Muscle of arm (tissue), 12 donors: ENCODE measurements around the gene UNC45B. TPM values are rescaled to one million over a fixed set of nuclear protein-coding genes. Genes with fewer than 3 reads are reported as not detected.
"Not testable (repeated sequence)": the region's sequence is repeated elsewhere in the genome, so short reads cannot be mapped to it uniquely, and the experiment has no call there.

Experiments
- DNase-seq: peaks from one replicate; pipeline ENCODE4 v3.0.0-alpha.2; 2013
- polyA plus RNA-seq, 12 donors: library from polyadenylated mRNA; unstranded; fragments of 120-200 nt; gene quantifications; one replicate each; pipeline ENCODE4 v1.2.1, GENCODE V29; 2013; ENCODE audit not compliant: insufficient read length in 12 of 12

The UNC45B gene
- polyA plus RNA-seq, 12 donors = 62.4 to 250 (median 193) TPM; not detected in 1

- no peak for DNase-seq
Measured at GRCh38 chr17:35135322-35135721, 12.3 kb upstream of the UNC45B start.

DNA sequence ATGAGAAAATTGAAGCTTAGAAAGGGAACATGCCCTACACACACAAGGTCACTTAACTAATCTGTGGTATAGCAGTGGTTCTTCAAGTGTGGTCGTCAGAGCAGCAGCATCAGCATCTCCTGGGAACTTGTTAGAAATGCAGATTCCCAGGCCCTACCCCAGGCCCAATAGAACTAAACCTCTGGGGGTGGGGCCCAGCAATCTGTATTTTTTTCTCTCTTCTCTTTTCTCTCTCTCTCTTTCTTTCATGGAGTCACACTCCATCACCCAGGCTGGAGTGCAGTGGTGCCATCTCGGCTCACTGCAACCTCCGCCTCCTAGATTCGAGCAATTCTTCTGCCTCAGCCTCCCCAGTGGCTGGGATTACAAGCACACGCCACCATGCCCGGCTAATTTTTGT, 9.4 kb upstream of the UNC45B start:
- DNase-seq = no peak

GRCh38 chr17:35141681-35142466, 5.7 kb upstream of the UNC45B start, which contains the start of gene NLE1:
Gene NLE1 (minus strand): TSS chr17:35142303. CDS start chr17:35142275, 28 bp downstream.
- DNase-seq = peak; percentile 83

- no peak for DNase-seq
Measured at GRCh38 chr17:35142467-35142796, 5.2 kb upstream of the UNC45B start.

- DNase-seq = no peak
Measured at GRCh38 chr17:35144840-35145239, 2.8 kb upstream of the UNC45B start.

GRCh38 chr17:35146214-35146833, 1.3 kb upstream of the UNC45B start:
- DNase-seq = no peak

DNA sequence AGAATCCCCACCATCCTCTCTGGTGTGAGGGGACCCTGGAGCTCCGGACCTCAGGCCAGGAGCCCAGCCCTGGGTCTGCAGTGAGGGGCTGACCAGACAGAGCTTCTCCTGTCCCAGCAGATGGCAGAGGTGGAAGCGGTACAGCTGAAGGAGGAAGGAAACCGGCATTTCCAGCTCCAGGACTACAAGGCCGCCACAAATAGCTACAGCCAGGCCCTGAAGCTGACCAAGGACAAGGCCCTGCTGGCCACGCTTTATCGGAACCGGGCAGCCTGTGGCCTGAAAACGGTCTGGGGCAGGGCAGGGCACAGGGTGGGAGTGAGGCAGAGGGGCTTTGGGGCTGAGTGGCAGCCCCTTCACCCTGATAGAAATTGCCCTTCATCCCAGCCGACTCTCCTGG, 527 bp downstream of the UNC45B start:
- DNase-seq = no peak

- no peak for DNase-seq
Measured at GRCh38 chr17:35149941-35150340, 2.3 kb downstream of the UNC45B start.

DNA sequence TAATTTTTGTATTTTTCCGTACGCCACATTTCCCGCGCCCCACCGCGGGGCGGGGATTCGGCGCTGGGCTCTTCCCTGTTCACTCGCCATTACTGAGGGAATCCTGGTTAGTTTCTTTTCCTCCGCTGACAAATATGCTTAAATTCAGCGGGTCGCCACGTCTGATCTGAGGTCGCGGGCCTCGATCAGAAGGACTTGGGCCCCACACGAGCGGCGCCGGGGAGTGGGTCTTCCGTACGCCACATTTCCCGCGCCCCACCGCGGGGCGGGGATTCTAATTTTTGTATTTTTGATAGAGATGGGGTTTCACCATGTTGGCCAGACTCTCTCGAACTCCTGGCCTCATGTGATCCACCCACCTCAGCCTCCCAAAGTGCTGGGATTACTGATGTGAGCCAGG, 3.5 kb downstream of the UNC45B start:
- DNase-seq = not testable (repeated sequence)

GRCh38 chr17:35152421-35153140, 5.0 kb downstream of the UNC45B start:
- no peak for DNase-seq

GRCh38 chr17:35154196-35155165, 6.9 kb downstream of the UNC45B start:
- DNase-seq = no peak

DNA sequence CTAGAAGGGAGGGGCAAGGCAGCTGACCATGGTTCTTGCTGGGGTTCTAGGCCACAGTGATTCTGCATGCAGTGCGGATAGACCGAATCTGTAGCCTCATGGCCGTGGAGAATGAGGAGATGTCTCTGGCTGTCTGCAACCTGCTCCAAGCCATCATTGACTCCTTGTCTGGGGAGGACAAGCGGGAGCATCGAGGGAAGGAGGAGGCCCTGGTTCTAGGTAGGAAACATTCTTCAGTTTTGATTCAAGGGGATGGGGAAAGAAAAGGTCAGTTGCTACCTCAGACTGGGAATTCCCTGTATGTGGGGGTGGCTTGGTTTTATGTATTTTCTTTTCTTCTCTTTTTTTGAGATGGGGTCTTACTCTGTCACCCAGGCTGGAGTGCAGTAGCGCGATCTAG, 7.6 kb downstream of the UNC45B start:
- DNase-seq = no peak

DNA sequence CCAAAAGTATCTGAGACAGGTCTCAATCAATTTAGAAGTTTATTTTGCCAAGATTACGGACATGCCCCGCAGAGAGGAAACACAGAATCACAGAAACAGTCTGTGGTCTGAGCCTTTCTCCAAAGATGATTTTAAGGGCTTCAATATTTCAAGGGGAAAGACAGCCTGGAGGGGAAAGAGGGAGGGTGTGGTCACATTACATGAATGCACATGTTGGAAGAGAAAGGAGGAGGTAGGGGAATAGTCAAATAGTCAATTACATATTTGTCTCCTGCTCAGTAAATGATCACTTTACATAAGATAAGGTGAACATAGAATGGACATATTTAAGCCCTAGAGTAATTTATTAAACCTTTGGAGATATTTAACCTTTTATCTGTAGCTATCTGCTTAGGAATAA, 12.3 kb downstream of the UNC45B start:
- DNase-seq = no peak

DNA sequence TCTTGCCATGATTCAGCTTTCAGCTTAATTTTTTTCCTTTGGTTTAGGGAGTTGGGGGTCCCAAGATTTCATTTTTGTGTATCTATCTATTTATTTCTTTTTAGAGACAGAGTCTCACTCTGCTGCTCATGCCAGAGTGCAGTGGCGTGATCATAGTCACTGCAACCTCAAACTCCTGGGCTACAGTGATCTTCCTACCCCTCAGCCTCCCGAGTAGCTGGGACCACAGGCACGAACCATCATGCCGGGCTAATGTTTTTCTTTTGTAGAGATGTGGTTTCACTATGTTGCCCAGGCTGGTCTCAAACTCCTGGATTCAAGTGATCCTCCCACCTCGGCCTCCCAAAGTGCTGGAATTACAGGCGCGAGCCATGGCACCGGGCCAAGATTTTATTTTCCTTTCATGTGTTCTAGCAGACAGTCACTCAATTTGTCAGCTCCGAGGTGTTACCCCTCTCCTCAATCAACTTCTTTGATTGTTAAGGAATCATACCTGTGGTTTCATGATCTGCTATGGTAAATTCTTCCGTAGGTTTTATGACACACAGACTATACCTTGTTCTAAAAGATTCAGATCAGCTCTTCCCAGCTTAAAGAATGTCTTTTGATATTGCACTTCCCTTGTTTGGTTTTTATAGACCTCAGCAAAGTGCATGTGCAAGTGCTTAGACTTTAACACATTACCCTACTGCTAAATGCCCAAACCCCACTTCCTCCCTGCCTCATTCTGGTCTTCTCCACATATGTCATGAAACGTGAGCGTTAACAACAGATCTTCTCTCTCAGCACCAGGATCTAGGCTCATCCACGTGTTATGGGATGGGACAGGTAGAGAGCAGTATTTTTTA, 13.0 kb downstream of the UNC45B start:
- DNase-seq = no peak

DNA sequence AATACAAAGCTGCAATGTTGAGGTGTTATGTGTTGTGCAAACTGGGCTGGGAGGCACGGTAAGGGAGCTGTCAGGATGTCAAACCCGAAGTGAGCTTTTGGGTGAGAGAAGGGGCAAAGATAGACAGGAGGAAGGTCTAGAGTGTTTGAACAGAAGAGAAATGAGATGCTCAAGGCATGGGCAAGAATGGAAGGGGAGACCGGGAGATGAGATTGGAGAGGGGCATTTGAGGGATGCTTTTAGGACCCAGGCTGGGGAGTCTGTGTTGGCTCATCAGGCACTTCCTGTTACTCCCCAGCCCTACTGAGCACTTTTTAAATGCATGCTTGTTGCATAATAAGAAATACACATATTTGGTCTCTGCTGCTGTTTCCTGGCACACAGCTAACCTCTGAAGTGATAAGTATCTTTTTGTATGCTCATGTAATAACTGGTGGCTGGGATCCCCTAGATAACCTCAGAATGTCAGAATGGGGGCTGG, 13.7 kb downstream of the UNC45B start:
- no peak for DNase-seq

DNA sequence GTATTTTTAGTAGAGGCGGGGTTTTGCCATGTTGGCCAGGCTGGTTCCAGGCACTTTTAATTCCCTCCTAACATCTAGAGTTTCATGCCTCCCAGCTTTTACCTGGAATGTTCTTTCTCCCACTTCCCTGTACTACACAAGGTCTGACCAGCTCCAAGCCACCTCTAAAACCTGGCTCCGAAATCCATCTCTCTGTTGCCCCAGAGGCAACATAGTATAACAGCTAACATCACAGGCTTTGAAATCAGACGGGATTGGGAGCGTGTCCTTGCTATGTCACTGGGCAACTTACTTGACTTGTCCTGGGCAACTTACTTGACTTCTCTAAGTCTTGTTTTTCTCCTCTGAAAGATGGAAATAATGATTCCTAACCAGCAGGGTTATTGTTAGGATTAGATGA, 15.1 kb downstream of the UNC45B start:
- DNase-seq = no peak

- DNase-seq = no peak
Measured at GRCh38 chr17:35163886-35164285, 16.3 kb downstream of the UNC45B start.

DNA sequence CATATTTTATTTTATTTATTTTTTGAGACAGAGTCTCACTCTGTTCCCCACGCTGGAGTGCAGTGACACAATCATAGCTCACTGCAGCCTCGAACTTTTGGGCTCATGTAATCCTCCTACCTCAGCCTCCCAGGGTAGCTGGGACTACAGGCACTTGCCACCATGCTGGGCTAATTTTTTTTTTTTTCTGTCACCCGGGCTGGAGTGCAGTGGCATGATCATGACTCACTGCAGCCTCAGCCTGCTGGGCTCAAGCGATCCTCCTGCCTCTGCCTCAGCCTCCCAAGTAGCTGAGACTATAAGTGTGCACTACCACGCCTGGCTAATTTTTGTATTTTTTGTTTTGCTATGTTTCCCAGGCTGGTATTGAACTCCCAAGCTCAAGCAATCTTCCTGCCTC, 17.1 kb downstream of the UNC45B start:
- no peak for DNase-seq

GRCh38 chr17:35166526-35166925, 18.9 kb downstream of the UNC45B start:
- no peak for DNase-seq

DNA sequence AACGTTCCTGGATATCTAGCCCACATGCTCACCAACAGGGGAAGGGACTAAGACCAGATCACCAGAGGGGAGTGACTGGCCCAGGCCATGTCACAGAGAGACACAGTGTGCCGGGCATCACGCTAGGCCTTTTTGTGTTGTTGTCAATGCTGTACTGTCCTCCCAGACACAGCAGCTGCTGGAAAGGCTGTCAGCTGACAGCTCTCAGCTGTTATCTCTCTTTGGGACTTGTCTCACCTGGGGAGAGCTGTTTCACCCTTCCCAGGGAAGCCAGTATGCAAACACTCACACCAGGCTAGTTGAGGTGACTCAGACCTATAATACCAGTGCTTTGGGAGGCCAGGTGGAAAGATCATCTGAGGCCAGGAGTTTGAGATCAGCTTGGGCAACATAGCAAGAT, 19.4 kb downstream of the UNC45B start:
- DNase-seq = no peak

GRCh38 chr17:35167666-35168065, 20.0 kb downstream of the UNC45B start:
- DNase-seq = no peak
